Measurements from ENCODE around the gene LRMDA.
A peak's percentile ranks its signal among the peaks of the same experiment; 100 is the strongest.

Gene LRMDA

DNA sequence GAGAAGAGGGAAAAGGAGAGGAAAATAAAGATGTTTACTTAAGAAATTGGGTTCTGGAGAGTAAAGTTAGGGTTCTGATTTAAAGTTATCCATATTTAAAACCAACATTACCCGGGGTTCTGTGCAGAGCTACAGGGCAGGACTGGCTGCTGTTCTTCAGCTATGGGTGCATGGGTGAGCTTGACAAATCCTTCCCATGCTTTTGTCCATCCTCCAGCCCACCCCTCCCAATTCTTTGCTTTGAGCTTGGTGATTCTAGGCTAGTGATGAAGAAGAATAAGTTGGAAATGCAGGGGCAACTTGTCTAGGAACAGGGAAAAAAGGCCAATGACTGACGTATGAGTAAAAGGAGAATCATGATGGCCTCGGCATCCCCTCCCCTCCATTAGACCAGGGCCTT, 636.0 kb downstream of the LRMDA start:
- H3K27me3 ChIP-seq (ENCODE audit: control insufficient read depth, insufficient read depth, low read length): no peaks in the 10 kb centered on the region
- no peaks in the 10 kb centered on the region for H3K4me1 ChIP-seq (ENCODE audit: control insufficient read depth, insufficient read depth, low read length)
- H3K4me3 ChIP-seq (ENCODE audit: low read depth, low read length): no peak overlapping the region
- H3K9ac ChIP-seq (ENCODE audit: low read length): no peak overlapping the region
- peaks cover 48% of the 10 kb centered on the region for H3K9me3 ChIP-seq (ENCODE audit: control insufficient read depth, insufficient read depth, low read depth, low read length)
- H3K36me3 ChIP-seq (ENCODE audit: control insufficient read depth, insufficient read depth, low read length): no peaks in the 10 kb centered on the region; the same call in 1 of the 2 replicates
- H3K27ac ChIP-seq (ENCODE audit: low read depth, low read length): no peak overlapping the region

DNA sequence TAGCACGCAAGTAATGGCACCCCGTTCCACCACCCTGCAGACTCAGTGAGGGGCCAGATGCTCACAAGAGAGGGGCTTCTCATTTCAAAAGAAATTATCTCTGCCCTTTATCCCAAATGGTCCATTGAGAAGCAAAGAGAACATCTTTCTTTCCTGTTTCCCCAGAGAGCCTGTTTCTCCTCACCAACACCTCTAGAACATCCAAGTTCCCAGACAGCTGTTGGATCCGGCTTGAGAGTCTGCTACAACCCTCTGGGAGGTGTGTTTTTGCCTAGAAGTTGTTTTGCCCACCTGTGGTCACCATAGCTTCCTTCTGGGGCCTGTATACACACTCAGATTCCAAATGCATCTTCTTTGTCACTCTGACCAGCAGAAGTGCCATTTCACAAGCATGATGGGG, 637.4 kb downstream of the LRMDA start:
- no peaks in the 10 kb centered on the region for H3K4me1 ChIP-seq (ENCODE audit: control insufficient read depth, insufficient read depth, low read length)
- no peaks in the 10 kb centered on the region for H3K27me3 ChIP-seq (ENCODE audit: control insufficient read depth, insufficient read depth, low read length)
- no peaks in the 10 kb centered on the region; the same call in 1 of the 2 replicates for H3K36me3 ChIP-seq (ENCODE audit: control insufficient read depth, insufficient read depth, low read length)
- H3K27ac ChIP-seq (ENCODE audit: low read depth, low read length): no peak overlapping the region
- H3K9ac ChIP-seq (ENCODE audit: low read length): no peak overlapping the region
- peaks cover 50% of the 10 kb centered on the region for H3K9me3 ChIP-seq (ENCODE audit: control insufficient read depth, insufficient read depth, low read depth, low read length)
- H3K4me3 ChIP-seq (ENCODE audit: low read depth, low read length): no peak overlapping the region

DNA sequence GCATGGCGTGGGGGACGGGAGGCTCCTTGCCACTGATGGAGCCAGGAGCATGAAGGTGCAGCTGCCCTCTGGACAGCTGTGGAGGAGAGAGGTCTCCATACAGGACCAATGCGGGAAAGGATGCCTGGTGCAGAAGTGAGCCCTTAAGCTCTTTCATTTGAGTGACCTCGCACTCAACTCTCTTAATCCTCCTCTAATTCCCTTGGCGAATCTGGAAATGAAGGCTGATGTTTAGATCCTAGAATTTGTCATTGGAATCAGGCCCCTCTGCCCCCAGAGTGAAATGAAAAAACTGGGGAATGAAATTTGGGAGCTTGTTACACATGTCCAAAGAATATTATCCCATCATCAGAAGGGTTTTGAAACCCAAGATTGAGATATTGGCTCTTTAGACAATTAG, 639.5 kb downstream of the LRMDA start:
- H3K36me3 ChIP-seq (ENCODE audit: control insufficient read depth, insufficient read depth, low read length): no peaks in the 10 kb centered on the region; the same call in 1 of the 2 replicates
- no peaks in the 10 kb centered on the region for H3K4me1 ChIP-seq (ENCODE audit: control insufficient read depth, insufficient read depth, low read length)
- H3K4me3 ChIP-seq (ENCODE audit: low read depth, low read length): no peak overlapping the region
- no peak overlapping the region for H3K9ac ChIP-seq (ENCODE audit: low read length)
- H3K27ac ChIP-seq (ENCODE audit: low read depth, low read length): no peak overlapping the region
- peaks cover 59% of the 10 kb centered on the region for H3K9me3 ChIP-seq (ENCODE audit: control insufficient read depth, insufficient read depth, low read depth, low read length)
- no peaks in the 10 kb centered on the region for H3K27me3 ChIP-seq (ENCODE audit: control insufficient read depth, insufficient read depth, low read length)

- no peak overlapping the region for H3K27ac ChIP-seq (ENCODE audit: low read depth, low read length)
- H3K36me3 ChIP-seq (ENCODE audit: control insufficient read depth, insufficient read depth, low read length): no peaks in the 10 kb centered on the region; the same call in 1 of the 2 replicates
- no peaks in the 10 kb centered on the region for H3K27me3 ChIP-seq (ENCODE audit: control insufficient read depth, insufficient read depth, low read length)
- no peak overlapping the region for H3K9ac ChIP-seq (ENCODE audit: low read length)
- H3K9me3 ChIP-seq (ENCODE audit: control insufficient read depth, insufficient read depth, low read depth, low read length): peaks cover 54% of the 10 kb centered on the region
- no peak overlapping the region for H3K4me3 ChIP-seq (ENCODE audit: low read depth, low read length)
- H3K4me1 ChIP-seq (ENCODE audit: control insufficient read depth, insufficient read depth, low read length): no peaks in the 10 kb centered on the region
Measured at GRCh38 chr10:76071653-76072365, 640.4 kb downstream of the LRMDA start.

- Histone ChIP-seq H3K27ac (ENCODE audit: low read depth, low read length) (no peak overlapping the region), H3K4me1 (ENCODE audit: control insufficient read depth, insufficient read depth, low read length) (no peaks in the 10 kb centered on the region), H3K27me3 (ENCODE audit: control insufficient read depth, insufficient read depth, low read length) (no peaks in the 10 kb centered on the region), H3K4me3 (ENCODE audit: low read depth, low read length) (no peak overlapping the region), H3K9ac (ENCODE audit: low read length) (no peak overlapping the region), H3K9me3 (ENCODE audit: control insufficient read depth, insufficient read depth, low read depth, low read length) (peaks cover 48% of the 10 kb centered on the region), H3K36me3 (ENCODE audit: control insufficient read depth, insufficient read depth, low read length) (no peaks in the 10 kb centered on the region; the same call in 1 of the 2 replicates)
Measured at GRCh38 chr10:76072384-76072783, 641.0 kb downstream of the LRMDA start.

- Histone ChIP-seq H3K4me3 (ENCODE audit: low read depth, low read length) (no peak overlapping the region), H3K4me1 (ENCODE audit: control insufficient read depth, insufficient read depth, low read length) (no peaks in the 10 kb centered on the region), H3K36me3 (ENCODE audit: control insufficient read depth, insufficient read depth, low read length) (no peaks in the 10 kb centered on the region; the same call in 1 of the 2 replicates), H3K9me3 (ENCODE audit: control insufficient read depth, insufficient read depth, low read depth, low read length) (peaks cover 37% of the 10 kb centered on the region), H3K9ac (ENCODE audit: low read length) (no peak overlapping the region), H3K27me3 (ENCODE audit: control insufficient read depth, insufficient read depth, low read length) (no peaks in the 10 kb centered on the region), H3K27ac (ENCODE audit: low read depth, low read length) (no peak overlapping the region)
Measured at GRCh38 chr10:76073524-76073923, 642.1 kb downstream of the LRMDA start.

GRCh38 chr10:76074659-76075058, 643.2 kb downstream of the LRMDA start:
- H3K27ac ChIP-seq (ENCODE audit: low read depth, low read length): no peak overlapping the region
- H3K4me3 ChIP-seq (ENCODE audit: low read depth, low read length): no peak overlapping the region
- H3K27me3 ChIP-seq (ENCODE audit: control insufficient read depth, insufficient read depth, low read length): no peaks in the 10 kb centered on the region
- peaks cover 30% of the 10 kb centered on the region; the same call in 1 of the 2 replicates for H3K9me3 ChIP-seq (ENCODE audit: control insufficient read depth, insufficient read depth, low read depth, low read length)
- H3K4me1 ChIP-seq (ENCODE audit: control insufficient read depth, insufficient read depth, low read length): no peaks in the 10 kb centered on the region
- H3K9ac ChIP-seq (ENCODE audit: low read length): no peak overlapping the region
- no peaks in the 10 kb centered on the region; the same call in 1 of the 2 replicates for H3K36me3 ChIP-seq (ENCODE audit: control insufficient read depth, insufficient read depth, low read length)

DNA sequence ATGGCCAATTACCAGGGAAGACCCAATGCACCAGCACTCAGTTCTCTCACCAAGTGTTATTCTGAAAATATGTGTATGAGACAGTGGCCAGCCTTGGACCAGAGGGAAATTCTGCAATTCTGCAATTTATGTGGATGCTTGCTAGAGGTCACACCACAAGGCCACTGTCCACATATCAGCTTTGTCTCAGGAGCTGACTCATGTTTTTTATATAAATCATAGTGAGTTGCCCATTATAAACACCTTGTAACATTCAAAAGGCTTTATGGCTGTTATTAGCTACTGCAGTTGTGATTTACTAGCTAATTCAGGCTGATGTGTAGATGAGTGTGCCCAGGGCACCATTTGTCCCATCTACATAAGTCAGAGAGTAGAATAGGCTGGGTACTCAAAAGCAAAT, 649.0 kb downstream of the LRMDA start:
- H3K4me3 ChIP-seq (ENCODE audit: low read depth, low read length): no peak overlapping the region
- H3K36me3 ChIP-seq (ENCODE audit: control insufficient read depth, insufficient read depth, low read length): no peaks in the 10 kb centered on the region; the same call in 1 of the 2 replicates
- no peaks in the 10 kb centered on the region for H3K27me3 ChIP-seq (ENCODE audit: control insufficient read depth, insufficient read depth, low read length)
- peaks cover 12% of the 10 kb centered on the region; the same call in 1 of the 2 replicates for H3K9me3 ChIP-seq (ENCODE audit: control insufficient read depth, insufficient read depth, low read depth, low read length)
- H3K4me1 ChIP-seq (ENCODE audit: control insufficient read depth, insufficient read depth, low read length): peaks cover 32% of the 10 kb centered on the region
- no peak overlapping the region for H3K27ac ChIP-seq (ENCODE audit: low read depth, low read length)
- no peak overlapping the region for H3K9ac ChIP-seq (ENCODE audit: low read length)

GRCh38 chr10:76080991-76081390, 649.6 kb downstream of the LRMDA start:
- Histone ChIP-seq H3K4me3 (ENCODE audit: low read depth, low read length) (no peak overlapping the region), H3K27me3 (ENCODE audit: control insufficient read depth, insufficient read depth, low read length) (no peaks in the 10 kb centered on the region), H3K36me3 (ENCODE audit: control insufficient read depth, insufficient read depth, low read length) (no peaks in the 10 kb centered on the region; the same call in 1 of the 2 replicates), H3K9me3 (ENCODE audit: control insufficient read depth, insufficient read depth, low read depth, low read length) (peaks cover 9% of the 10 kb centered on the region; the same call in 1 of the 2 replicates), H3K4me1 (ENCODE audit: control insufficient read depth, insufficient read depth, low read length) (peaks cover 38% of the 10 kb centered on the region), H3K9ac (ENCODE audit: low read length) (no peak overlapping the region), H3K27ac (ENCODE audit: low read depth, low read length) (no peak overlapping the region; the same call in 1 of the 2 replicates)

GRCh38 chr10:76082232-76082631, 650.8 kb downstream of the LRMDA start:
- no peaks in the 10 kb centered on the region for H3K36me3 ChIP-seq (ENCODE audit: control insufficient read depth, insufficient read depth, low read length)
- H3K27ac ChIP-seq (ENCODE audit: low read depth, low read length): peak overlapping the region; percentile 75; the same call in 1 of the 2 replicates
- H3K27me3 ChIP-seq (ENCODE audit: control insufficient read depth, insufficient read depth, low read length): no peaks in the 10 kb centered on the region
- H3K9ac ChIP-seq (ENCODE audit: low read length): peak overlapping the region; percentile 21
- peaks cover 46% of the 10 kb centered on the region for H3K4me1 ChIP-seq (ENCODE audit: control insufficient read depth, insufficient read depth, low read length)
- no peak overlapping the region for H3K4me3 ChIP-seq (ENCODE audit: low read depth, low read length)
- H3K9me3 ChIP-seq (ENCODE audit: control insufficient read depth, insufficient read depth, low read depth, low read length): peaks cover 5% of the 10 kb centered on the region; the same call in 1 of the 2 replicates

- Histone ChIP-seq H3K4me3 (ENCODE audit: low read depth, low read length) (no peak overlapping the region), H3K27me3 (ENCODE audit: control insufficient read depth, insufficient read depth, low read length) (no peaks in the 10 kb centered on the region), H3K4me1 (ENCODE audit: control insufficient read depth, insufficient read depth, low read length) (peaks cover 46% of the 10 kb centered on the region), H3K27ac (ENCODE audit: low read depth, low read length) (peak overlapping the region; percentile 75; the same call in 1 of the 2 replicates), H3K9ac (ENCODE audit: low read length) (peak overlapping the region; percentile 36), H3K9me3 (ENCODE audit: control insufficient read depth, insufficient read depth, low read depth, low read length) (peaks cover 5% of the 10 kb centered on the region; the same call in 1 of the 2 replicates), H3K36me3 (ENCODE audit: control insufficient read depth, insufficient read depth, low read length) (no peaks in the 10 kb centered on the region)
Measured at GRCh38 chr10:76082956-76083355, 651.5 kb downstream of the LRMDA start.

All from HUES6 (cell line).